SKM-1 treated with dmso at 0.1 percent for 144 hours (cell line): ENCODE measurements around the gene SLC2A8.
A peak's percentile ranks its signal among the peaks of the same experiment; 100 is the strongest.

ENCODE experiments used
- DNase-seq: peaks from one replicate; lab custom pipeline; 2025; ENCODE audit not compliant: unreplicated experiment; lab: John Stamatoyannopoulos, UW

SLC2A8 gene

GRCh38 chr9:127380479-127380878, 16.5 kb upstream of the SLC2A8 start:
- DNase-seq: no peak

GRCh38 chr9:127382541-127382940, 14.4 kb upstream of the SLC2A8 start:
- DNase-seq: no peak

GRCh38 chr9:127384016-127384730, 12.8 kb upstream of the SLC2A8 start:
- DNase-seq: no peak

- DNase-seq: no peak
Measured at GRCh38 chr9:127384901-127385300, 12.1 kb upstream of the SLC2A8 start.

GRCh38 chr9:127386249-127386648, 10.7 kb upstream of the SLC2A8 start:
- DNase-seq: no peak

GRCh38 chr9:127386981-127387380, 10.0 kb upstream of the SLC2A8 start:
- no peak for DNase-seq

- DNase-seq: peak; percentile 48
Measured at GRCh38 chr9:127388037-127388855, 8.7 kb upstream of the SLC2A8 start.

GRCh38 chr9:127388856-127389238, 8.1 kb upstream of the SLC2A8 start:
- DNase-seq: no peak

GRCh38 chr9:127389381-127390247, 7.4 kb upstream of the SLC2A8 start:
- no peak for DNase-seq

- DNase-seq: no peak
Measured at GRCh38 chr9:127390248-127390545, 6.8 kb upstream of the SLC2A8 start.

- no peak for DNase-seq
Measured at GRCh38 chr9:127390563-127390962, 6.4 kb upstream of the SLC2A8 start.

- DNase-seq: no peak
Measured at GRCh38 chr9:127392166-127392565, 4.8 kb upstream of the SLC2A8 start.

GRCh38 chr9:127392976-127393375, 4.0 kb upstream of the SLC2A8 start:
- no peak for DNase-seq

GRCh38 chr9:127393645-127394044, 3.3 kb upstream of the SLC2A8 start:
- no peak for DNase-seq

GRCh38 chr9:127395497-127396252, 1.3 kb upstream of the SLC2A8 start:
- DNase-seq: no peak

GRCh38 chr9:127396253-127396807, 639 bp upstream of the SLC2A8 start:
- DNase-seq: no peak

- no peak for DNase-seq
Measured at GRCh38 chr9:127397646-127398274, 791 bp downstream of the SLC2A8 start.

GRCh38 chr9:127398275-127398647, 1.3 kb downstream of the SLC2A8 start:
- no peak for DNase-seq

GRCh38 chr9:127398715-127399400, 1.9 kb downstream of the SLC2A8 start:
- DNase-seq: no peak
